Liver (tissue), 9 donors: Measurements from ENCODE around the gene PLEKHA8. TPM values are rescaled to one million over a fixed set of nuclear protein-coding genes. Genes with fewer than 3 reads are reported as not detected.

Experiments
- DNase-seq: peaks from one replicate; pipeline ENCODE4 v3.0.0-alpha.2; 2017; ENCODE audit warnings: low spot score
- H3K27ac ChIP-seq, 2 donors: one replicate each; pipeline ENCODE4 v1.7.0; 2013; ENCODE audit warnings: inconsistent platforms in 2 of 2, low read length in 2 of 2, control low read depth in 1 of 2, low read depth in 1 of 2, mild to moderate bottlenecking in 1 of 2
- H3K27me3 ChIP-seq, 4 donors: one replicate each; pipeline versions ENCODE4 v1.6.1 to v1.7.0; 2013; ENCODE audit warnings: low read length in 3 of 4, inconsistent platforms in 1 of 4, mild to moderate bottlenecking in 1 of 4, moderate library complexity in 1 of 4; ENCODE audit not compliant: control insufficient read depth in 4 of 4, insufficient read depth in 4 of 4
- H3K36me3 ChIP-seq, 4 donors: one replicate each; pipeline versions ENCODE4 v1.6.1 to v1.7.0; 2013; ENCODE audit warnings: low read length in 3 of 4, mild to moderate bottlenecking in 3 of 4, low read depth in 1 of 4, moderate library complexity in 1 of 4; ENCODE audit not compliant: control insufficient read depth in 4 of 4, insufficient read depth in 3 of 4
- H3K4me1 ChIP-seq, 4 donors: one replicate each; pipeline versions ENCODE4 v1.6.1 to v1.7.0; 2013; ENCODE audit warnings: low read length in 3 of 4, mild to moderate bottlenecking in 3 of 4, moderate library complexity in 1 of 4; ENCODE audit not compliant: control insufficient read depth in 4 of 4, insufficient read depth in 4 of 4
- H3K4me3 ChIP-seq, 3 donors: one replicate each; pipeline versions ENCODE4 v1.6.1 to v1.7.0; 2013; ENCODE audit warnings: low read length in 3 of 3, control low read depth in 1 of 3, low read depth in 1 of 3, mild to moderate bottlenecking in 1 of 3
- H3K9ac ChIP-seq, 2 donors: one replicate each; pipeline ENCODE4 v1.7.0; 2013; ENCODE audit warnings: low read length in 2 of 2, mild to moderate bottlenecking in 2 of 2, moderate library complexity in 2 of 2, control low read depth in 1 of 2, low read depth in 1 of 2
- H3K9me3 ChIP-seq, 4 donors: one replicate each; pipeline versions ENCODE4 v1.6.1 to v1.7.0; 2013; ENCODE audit warnings: low read length in 3 of 4; ENCODE audit not compliant: control insufficient read depth in 4 of 4
- EGR1 ChIP-seq, 2 donors: IDR thresholded peaks; 2 replicates each; pipeline ENCODE4 v1.6.1; 2016 to 2018; ENCODE audit warnings: antibody characterized with exemption in 2 of 2, low read depth in 2 of 2
- FOXA1 ChIP-seq: IDR thresholded peaks from 2 replicates; pipeline ENCODE4 v1.6.1; 2016; ENCODE audit warnings: antibody characterized with exemption
- FOXA2 ChIP-seq: IDR thresholded peaks from 2 replicates; pipeline ENCODE4 v1.6.1; 2016; ENCODE audit warnings: antibody characterized with exemption
- GABPA ChIP-seq, 2 donors: IDR thresholded peaks in 1 of 2; conservative IDR thresholded peaks in 1 of 2; 2 replicates each; pipeline ENCODE4 v1.6.1; 2016; ENCODE audit warnings: antibody characterized with exemption in 2 of 2, mild to moderate bottlenecking in 1 of 2, moderate library complexity in 1 of 2
- HNF4A ChIP-seq, 2 donors: conservative IDR thresholded peaks; 2 replicates each; pipeline ENCODE4 v1.6.1; 2016; ENCODE audit warnings: antibody characterized with exemption in 2 of 2, mild to moderate bottlenecking in 2 of 2
- HNF4G ChIP-seq: IDR thresholded peaks from 2 replicates; pipeline ENCODE4 v1.6.1; 2016; ENCODE audit warnings: antibody characterized with exemption
- JUND ChIP-seq, 2 donors: IDR thresholded peaks; 2 replicates each; pipeline ENCODE4 v1.6.1; 2016; ENCODE audit warnings: antibody characterized with exemption in 2 of 2
- NR2F2 ChIP-seq: IDR thresholded peaks from 2 replicates; pipeline ENCODE4 v1.6.1; 2016; ENCODE audit warnings: antibody characterized with exemption
- RAD21 ChIP-seq, 2 donors: IDR thresholded peaks; 2 replicates each; pipeline ENCODE4 v1.6.1; 2016; ENCODE audit warnings: antibody characterized with exemption in 2 of 2, mild to moderate bottlenecking in 2 of 2
- REST ChIP-seq: IDR thresholded peaks from 2 replicates; pipeline ENCODE4 v1.6.1; 2016; ENCODE audit warnings: antibody characterized with exemption, mild to moderate bottlenecking
- RXRA ChIP-seq, 2 donors: IDR thresholded peaks; 2 replicates each; pipeline ENCODE4 v1.6.1; 2017 to 2018; ENCODE audit warnings: antibody characterized with exemption in 2 of 2, mild to moderate bottlenecking in 1 of 2
- SP1 ChIP-seq: IDR thresholded peaks from 2 replicates; pipeline ENCODE4 v1.6.1; 2018; ENCODE audit warnings: antibody characterized with exemption, mild to moderate bottlenecking
- TAF1 ChIP-seq: conservative IDR thresholded peaks from 2 replicates; pipeline ENCODE4 v1.6.1; 2016; ENCODE audit warnings: antibody characterized with exemption, mild to moderate bottlenecking
- YY1 ChIP-seq: IDR thresholded peaks from 2 replicates; pipeline ENCODE4 v1.6.1; 2016; ENCODE audit warnings: antibody characterized with exemption, mild to moderate bottlenecking
- WGBS: extraction: QIAGEN DNeasy Blood & Tissue Kit; methylation state at CpG from one replicate; pipeline ENCODE4 v1.1.7; 2013; 5-methylcytosine and 5-hydroxymethylcytosine counted together
- polyA plus RNA-seq, 2 donors: library from polyadenylated mRNA; stranded (reverse) in 1 of 2; unstranded in 1 of 2; fragments of 200-250 nt in 1 of 2; fragments of >200 nt in 1 of 2; fragmentation: Nextera tagmentation in 1 of 2; extraction: Ambion mirVana in 1 of 2; gene quantifications; one replicate each; pipeline versions ENCODE4 v1.2.1 to v1.2.3, GENCODE V29; 2013 to 2015
- total RNA-seq, 2 donors: library from RNA; depleted of rRNA; stranded (reverse); fragments of >200 nt; gene quantifications; one replicate each; pipeline ENCODE4 v1.2.3, GENCODE V29; 2014
- TF ChIP-seq, protein P1 (sequence below): fragments of 150-350 bp; IDR thresholded peaks from 2 replicates; pipeline ENCODE4 v1.5.1; 2017; ENCODE audit warnings: improper control_type of control experiment, low read depth, low read length; ENCODE audit not compliant: missing input control
- TF ChIP-seq, protein P2 (sequence below): IDR thresholded peaks from 2 replicates; pipeline ENCODE4 v1.6.1; 2016; ENCODE audit warnings: antibody characterized with exemption
- TF ChIP-seq, protein P3 (sequence below): IDR thresholded peaks from 2 replicates; pipeline ENCODE4 v1.6.1; 2016; ENCODE audit warnings: antibody characterized with exemption
- TF ChIP-seq, protein P4 (sequence below): IDR thresholded peaks from 2 replicates; pipeline ENCODE4 v1.6.1; 2016; ENCODE audit warnings: antibody characterized with exemption
- donor health status: healthy.
- donor health status: healthy.
- donor health status: healthy.
- donor health status: healthy.
- donor health status: healthy.

The PLEKHA8 gene
- total and polyA plus RNA-seq, 4 donors, result 1.0 to 5.4 (median 2.4) TPM

DNA sequence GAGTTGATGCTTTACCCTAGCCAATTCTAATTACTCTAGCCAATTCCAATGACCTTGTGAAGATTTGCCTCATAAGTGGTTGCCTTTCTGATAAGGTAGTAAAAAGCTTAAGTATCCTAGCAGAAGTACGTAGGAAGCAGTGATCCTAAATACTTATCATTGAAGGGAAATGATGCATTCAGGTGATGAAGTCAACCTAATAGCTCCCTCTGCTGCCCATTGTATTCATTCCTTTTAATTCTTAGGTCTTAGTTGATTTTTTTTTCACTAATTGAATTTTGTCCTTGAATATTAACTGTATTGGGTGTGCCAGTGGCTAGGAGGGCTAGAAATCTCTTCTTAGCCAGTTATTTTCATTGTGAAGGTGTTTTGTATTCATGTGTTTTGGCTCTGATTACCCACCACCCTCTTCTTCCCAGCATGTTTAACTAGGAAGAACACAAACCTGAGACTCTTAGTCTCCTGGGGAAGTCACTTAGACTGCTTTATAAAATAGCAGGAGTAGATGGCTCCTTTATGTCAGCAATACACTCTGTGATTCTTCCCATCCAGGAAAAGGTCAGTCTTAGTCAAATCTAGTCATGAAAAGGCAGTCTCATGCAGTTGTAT lies 46.3 kb downstream of the PLEKHA8 start:
- H3K4me3 ChIP-seq, result no peak overlapping the region
- WGBS, result 54% methylated on average over 1 of the region's 1 CpG
- peaks cover 0 to 5% (median 2%) of the 10 kb centered on the region in 4 donors for H3K36me3 ChIP-seq
- DNase-seq, result no peak
- no peak overlapping the region for H3K27ac ChIP-seq
- no peak overlapping the region for H3K9ac ChIP-seq
- H3K27me3 ChIP-seq, result no peaks in the 10 kb centered on the region
- no peaks in the 10 kb centered on the region for H3K9me3 ChIP-seq
- TF ChIP-seq RAD21 (IDR thresholded peaks at IDR 0.05) (peak; percentile 68 to 77), JUND (IDR thresholded peaks at IDR 0.05) (no peak), HNF4G (no peak), NR2F2 (no peak), RXRA (IDR thresholded peaks at IDR 0.05) (no peak), GABPA (IDR thresholded peaks at IDR 0.05 in 1 of 2, conservative IDR thresholded peaks at IDR 0.05 in 1 of 2) (no peak), FOXA1 (no peak)
- TF ChIP-seq, protein P1, sequence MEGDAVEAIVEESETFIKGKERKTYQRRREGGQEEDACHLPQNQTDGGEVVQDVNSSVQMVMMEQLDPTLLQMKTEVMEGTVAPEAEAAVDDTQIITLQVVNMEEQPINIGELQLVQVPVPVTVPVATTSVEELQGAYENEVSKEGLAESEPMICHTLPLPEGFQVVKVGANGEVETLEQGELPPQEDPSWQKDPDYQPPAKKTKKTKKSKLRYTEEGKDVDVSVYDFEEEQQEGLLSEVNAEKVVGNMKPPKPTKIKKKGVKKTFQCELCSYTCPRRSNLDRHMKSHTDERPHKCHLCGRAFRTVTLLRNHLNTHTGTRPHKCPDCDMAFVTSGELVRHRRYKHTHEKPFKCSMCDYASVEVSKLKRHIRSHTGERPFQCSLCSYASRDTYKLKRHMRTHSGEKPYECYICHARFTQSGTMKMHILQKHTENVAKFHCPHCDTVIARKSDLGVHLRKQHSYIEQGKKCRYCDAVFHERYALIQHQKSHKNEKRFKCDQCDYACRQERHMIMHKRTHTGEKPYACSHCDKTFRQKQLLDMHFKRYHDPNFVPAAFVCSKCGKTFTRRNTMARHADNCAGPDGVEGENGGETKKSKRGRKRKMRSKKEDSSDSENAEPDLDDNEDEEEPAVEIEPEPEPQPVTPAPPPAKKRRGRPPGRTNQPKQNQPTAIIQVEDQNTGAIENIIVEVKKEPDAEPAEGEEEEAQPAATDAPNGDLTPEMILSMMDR, result peak; percentile 25
- no peaks in the 10 kb centered on the region for H3K4me1 ChIP-seq

GRCh38 chr7:30076411-30076810 lies 48.2 kb downstream of the PLEKHA8 start:
- H3K27me3 ChIP-seq, result no peaks in the 10 kb centered on the region
- DNase-seq, result no peak
- WGBS, result 95% methylated on average over 1 of the region's 1 CpG
- TF ChIP-seq FOXA1 (no peak), FOXA2 (no peak), TAF1 (no peak), RXRA (IDR thresholded peaks at IDR 0.05) (no peak), EGR1 (IDR thresholded peaks at IDR 0.05; ENCODE audit: low read depth in 2 of 2) (no peak), HNF4A (conservative IDR thresholded peaks at IDR 0.05) (no peak), SP1 (no peak), NR2F2 (no peak), YY1 (no peak), REST (no peak), GABPA (IDR thresholded peaks at IDR 0.05 in 1 of 2, conservative IDR thresholded peaks at IDR 0.05 in 1 of 2) (no peak), RAD21 (IDR thresholded peaks at IDR 0.05) (no peak), JUND (IDR thresholded peaks at IDR 0.05) (no peak), HNF4G (no peak)
- TF ChIP-seq, protein P2, sequence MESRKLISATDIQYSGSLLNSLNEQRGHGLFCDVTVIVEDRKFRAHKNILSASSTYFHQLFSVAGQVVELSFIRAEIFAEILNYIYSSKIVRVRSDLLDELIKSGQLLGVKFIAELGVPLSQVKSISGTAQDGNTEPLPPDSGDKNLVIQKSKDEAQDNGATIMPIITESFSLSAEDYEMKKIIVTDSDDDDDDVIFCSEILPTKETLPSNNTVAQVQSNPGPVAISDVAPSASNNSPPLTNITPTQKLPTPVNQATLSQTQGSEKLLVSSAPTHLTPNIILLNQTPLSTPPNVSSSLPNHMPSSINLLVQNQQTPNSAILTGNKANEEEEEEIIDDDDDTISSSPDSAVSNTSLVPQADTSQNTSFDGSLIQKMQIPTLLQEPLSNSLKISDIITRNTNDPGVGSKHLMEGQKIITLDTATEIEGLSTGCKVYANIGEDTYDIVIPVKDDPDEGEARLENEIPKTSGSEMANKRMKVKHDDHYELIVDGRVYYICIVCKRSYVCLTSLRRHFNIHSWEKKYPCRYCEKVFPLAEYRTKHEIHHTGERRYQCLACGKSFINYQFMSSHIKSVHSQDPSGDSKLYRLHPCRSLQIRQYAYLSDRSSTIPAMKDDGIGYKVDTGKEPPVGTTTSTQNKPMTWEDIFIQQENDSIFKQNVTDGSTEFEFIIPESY, result no peak
- TF ChIP-seq, protein P1, result no peak
- TF ChIP-seq, protein P3, sequence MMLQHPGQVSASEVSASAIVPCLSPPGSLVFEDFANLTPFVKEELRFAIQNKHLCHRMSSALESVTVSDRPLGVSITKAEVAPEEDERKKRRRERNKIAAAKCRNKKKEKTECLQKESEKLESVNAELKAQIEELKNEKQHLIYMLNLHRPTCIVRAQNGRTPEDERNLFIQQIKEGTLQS, result no peak
- TF ChIP-seq, protein P4, sequence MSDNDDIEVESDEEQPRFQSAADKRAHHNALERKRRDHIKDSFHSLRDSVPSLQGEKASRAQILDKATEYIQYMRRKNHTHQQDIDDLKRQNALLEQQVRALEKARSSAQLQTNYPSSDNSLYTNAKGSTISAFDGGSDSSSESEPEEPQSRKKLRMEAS, result no peak
- H3K4me1 ChIP-seq, result no peaks in the 10 kb centered on the region
- H3K4me3 ChIP-seq, result no peak overlapping the region
- H3K9ac ChIP-seq, result no peak overlapping the region
- H3K36me3 ChIP-seq, result peaks cover 0 to 1% (median 0%) of the 10 kb centered on the region in 4 donors
- no peak overlapping the region for H3K27ac ChIP-seq
- H3K9me3 ChIP-seq, result no peaks in the 10 kb centered on the region
